Subcutaneous adipose tissue (tissue), 4 donors: ENCODE results near the gene LCA5L. TPM values are rescaled to one million over a fixed set of nuclear protein-coding genes. Genes with fewer than 3 reads are reported as not detected.

Experiments used
- CTCF ChIP-seq: fragments of 450-650 bp; IDR thresholded peaks from one replicate; pipeline ENCODE4 v1.5.1; 2016; ENCODE audit warnings: low read depth, mild to moderate bottlenecking, control low read depth, antibody characterized with exemption, moderate library complexity
- total RNA-seq, 4 donors: library from RNA; depleted of rRNA; stranded (reverse); fragments of >200 nt; gene quantifications; one replicate each; pipeline ENCODE4 v1.1.0, GENCODE V29; 2016

Gene LCA5L
- total RNA-seq, 4 donors from 2014 or later = 0.33 to 2.1 (median 0.50) TPM

GRCh38 chr21:39463308-39463707, 17.7 kb upstream of the LCA5L start:
- TF ChIP-seq CTCF = no peak

- TF ChIP-seq CTCF = no peak
Measured at GRCh38 chr21:39461419-39461818, 15.8 kb upstream of the LCA5L start.

- no peak for TF ChIP-seq CTCF
Measured at GRCh38 chr21:39456665-39457064, 11.1 kb upstream of the LCA5L start.

GRCh38 chr21:39454949-39455668, 9.5 kb upstream of the LCA5L start:
- TF ChIP-seq CTCF = no peak

GRCh38 chr21:39453571-39454179, 8.1 kb upstream of the LCA5L start:
- TF ChIP-seq CTCF = no peak

GRCh38 chr21:39452970-39453342, 7.4 kb upstream of the LCA5L start:
- TF ChIP-seq CTCF = no peak

GRCh38 chr21:39452207-39452969, 6.8 kb upstream of the LCA5L start:
- TF ChIP-seq CTCF = no peak
